HEK293 (cell line): ENCODE results near the gene OR4F15.
"Not testable (repeated sequence)": the region's sequence is repeated elsewhere in the genome, so short reads cannot be mapped to it uniquely, and the experiment has no call there.

Source experiments
- CTCF ChIA-PET: fragments of 350-600 bp; formaldehyde crosslinking; extraction: SDS; loops from one replicate; lab custom pipeline; 2021; ENCODE audit warnings: antibody characterized with exemption; lab: Yijun Ruan, JAX
- POLR2A ChIA-PET: fragments of 300-600 bp; formaldehyde crosslinking; extraction: SDS; loops from one replicate; lab custom pipeline; 2020; ENCODE audit warnings: antibody characterized with exemption, inconsistent platforms; lab: Yijun Ruan, JAX
- H3K27ac ChIP-seq: fragments of 200-500 bp; sonication (Bioruptor generic); 2 replicates; pipeline ENCODE4 v1.5.1; 2014; ENCODE audit warnings: low read depth, low read length, control low read depth, inconsistent platforms; ENCODE audit errors: extremely low read depth
- H3K36me3 ChIP-seq, 2 experiments: fragments of 200-500 bp in 1 of 2; sonication (Bioruptor generic) in 1 of 2; 1 replicate in 1 of 2; 2 replicates in 1 of 2; pipeline ENCODE4 v1.5.1; 2014 to 2017; ENCODE audit warnings: inconsistent platforms in 2 of 2, low read length in 2 of 2; ENCODE audit not compliant: control insufficient read depth in 2 of 2, insufficient read depth in 1 of 2
- H3K4me1 ChIP-seq: fragments of 200-500 bp; sonication (Bioruptor generic); 2 replicates; pipeline ENCODE4 v1.5.1; 2014; ENCODE audit warnings: mild to moderate bottlenecking, low read length, inconsistent platforms; ENCODE audit not compliant: control insufficient read depth, insufficient read depth
- H3K4me3 ChIP-seq: 2 replicates; pipeline ENCODE4 v1.5.1; 2011; ENCODE audit warnings: low read depth, mild to moderate bottlenecking, control low read depth, low read length, moderate library complexity
- H3K9me3 ChIP-seq: fragments of 200-500 bp; sonication (Bioruptor generic); 2 replicates; pipeline ENCODE4 v1.5.1; 2014; ENCODE audit warnings: low read depth, low read length, inconsistent platforms; ENCODE audit not compliant: control insufficient read depth, insufficient read depth
- CTCF ChIP-seq: fragments of 450-650 bp; formaldehyde crosslinking; IDR thresholded peaks from 2 replicates; pipeline ENCODE4 v1.5.1; 2016; ENCODE audit warnings: missing biosample characterization, missing genetic modification characterization
- MYNN ChIP-seq: fragments of 450-650 bp; formaldehyde crosslinking; IDR thresholded peaks from 2 replicates; pipeline ENCODE4 v1.5.1; 2016; ENCODE audit warnings: missing biosample characterization, missing genetic modification characterization, borderline replicate concordance
- PATZ1 ChIP-seq: fragments of 450-650 bp; formaldehyde crosslinking; IDR thresholded peaks from 2 replicates; pipeline ENCODE4 v1.5.1; 2016; ENCODE audit warnings: missing biosample characterization, missing genetic modification characterization
- TCF7L2 ChIP-seq: IDR thresholded peaks from 2 replicates; pipeline ENCODE4 v1.6.1; 2011; ENCODE audit warnings: low read depth, mild to moderate bottlenecking, inconsistent platforms, low read length, moderate library complexity, borderline replicate concordance
- ZBTB21 ChIP-seq: fragments of 450-650 bp; formaldehyde crosslinking; IDR thresholded peaks from 2 replicates; pipeline ENCODE4 v1.5.1; 2017; ENCODE audit warnings: missing biosample characterization, missing genetic modification characterization
- ZFP41 ChIP-seq: fragments of 450-650 bp; formaldehyde crosslinking; IDR thresholded peaks from 2 replicates; pipeline ENCODE4 v1.5.1; 2016; ENCODE audit warnings: missing biosample characterization, missing genetic modification characterization, borderline replicate concordance
- ZNF114 ChIP-seq: fragments of 450-650 bp; formaldehyde crosslinking; IDR thresholded peaks from 2 replicates; pipeline ENCODE4 v1.5.0; 2017; ENCODE audit warnings: missing biosample characterization, missing genetic modification characterization
- ZNF121 ChIP-seq: fragments of 450-650 bp; formaldehyde crosslinking; IDR thresholded peaks from 2 replicates; pipeline ENCODE4 v1.5.1; 2016; ENCODE audit warnings: missing biosample characterization, missing genetic modification characterization
- ZNF561 ChIP-seq: fragments of 450-650 bp; IDR thresholded peaks from 2 replicates; pipeline ENCODE4 v1.5.1; 2018; ENCODE audit warnings: missing biosample characterization, missing genetic modification characterization, borderline replicate concordance
- ZNF623 ChIP-seq: fragments of 450-650 bp; formaldehyde crosslinking; IDR thresholded peaks from 2 replicates; pipeline ENCODE4 v1.5.1; 2016; ENCODE audit warnings: missing biosample characterization, missing genetic modification characterization
- ZNF624 ChIP-seq: fragments of 450-650 bp; formaldehyde crosslinking; IDR thresholded peaks from 2 replicates; pipeline ENCODE4 v1.5.1; 2017; ENCODE audit warnings: missing biosample characterization, missing genetic modification characterization
- TF ChIP-seq, protein P1 (sequence below): fragments of 450-650 bp; formaldehyde crosslinking; IDR thresholded peaks from 2 replicates; pipeline ENCODE4 v1.5.1; 2016; ENCODE audit warnings: missing biosample characterization, missing genetic modification characterization
- TF ChIP-seq, protein P2 (sequence below): fragments of 450-650 bp; formaldehyde crosslinking; IDR thresholded peaks from 2 replicates; pipeline ENCODE4 v1.5.1; 2016; ENCODE audit warnings: missing biosample characterization, missing genetic modification characterization

Gene OR4F15

DNA sequence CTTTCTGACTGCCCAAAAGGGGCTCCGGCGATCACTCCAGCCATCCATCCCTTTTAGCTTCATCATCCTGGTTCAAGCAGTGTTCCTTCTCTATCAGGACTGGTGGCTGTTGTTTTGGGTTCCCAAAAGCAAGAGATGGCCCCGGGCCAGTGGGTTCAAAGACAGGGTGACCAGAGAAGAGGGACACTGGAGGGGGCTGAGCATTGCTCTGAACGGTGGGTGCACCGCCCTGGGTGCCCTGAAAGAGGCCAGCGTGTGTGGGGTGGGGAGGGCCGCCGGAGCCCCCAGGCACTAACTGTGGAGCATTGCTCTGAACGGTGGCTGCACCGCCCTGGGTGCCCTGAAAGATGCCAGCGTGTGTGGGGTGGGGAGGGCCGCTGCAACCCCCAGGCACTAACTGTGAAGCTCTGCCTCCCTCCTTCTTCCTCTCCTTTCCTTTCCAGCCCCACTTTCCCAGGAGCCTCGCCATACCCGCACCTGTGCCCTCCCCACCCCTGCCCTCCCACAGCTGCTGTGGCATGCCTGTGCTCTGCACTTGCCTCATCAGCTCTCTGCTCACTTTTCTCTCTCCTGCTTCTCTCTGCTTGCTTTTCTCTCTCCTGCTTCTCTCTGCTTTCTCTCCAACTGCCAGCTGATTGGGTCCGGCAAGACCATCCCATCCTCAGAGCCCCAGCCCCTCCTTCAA lies 46.1 kb upstream of the OR4F15 start:
- CTCF ChIA-PET: interaction anchor here (0.6 to 4.1 kb wide), 6 partner anchors 59 to 714 kb away, joined by 3 to 22 read pairs (median 3); no protein-coding TSS in a partner anchor
- POLR2A ChIA-PET: no interaction called here
- Histone ChIP-seq H3K4me1 (no peaks in the 10 kb centered on the region), H3K27ac (no peak overlapping the region)
- TF ChIP-seq, protein P1, sequence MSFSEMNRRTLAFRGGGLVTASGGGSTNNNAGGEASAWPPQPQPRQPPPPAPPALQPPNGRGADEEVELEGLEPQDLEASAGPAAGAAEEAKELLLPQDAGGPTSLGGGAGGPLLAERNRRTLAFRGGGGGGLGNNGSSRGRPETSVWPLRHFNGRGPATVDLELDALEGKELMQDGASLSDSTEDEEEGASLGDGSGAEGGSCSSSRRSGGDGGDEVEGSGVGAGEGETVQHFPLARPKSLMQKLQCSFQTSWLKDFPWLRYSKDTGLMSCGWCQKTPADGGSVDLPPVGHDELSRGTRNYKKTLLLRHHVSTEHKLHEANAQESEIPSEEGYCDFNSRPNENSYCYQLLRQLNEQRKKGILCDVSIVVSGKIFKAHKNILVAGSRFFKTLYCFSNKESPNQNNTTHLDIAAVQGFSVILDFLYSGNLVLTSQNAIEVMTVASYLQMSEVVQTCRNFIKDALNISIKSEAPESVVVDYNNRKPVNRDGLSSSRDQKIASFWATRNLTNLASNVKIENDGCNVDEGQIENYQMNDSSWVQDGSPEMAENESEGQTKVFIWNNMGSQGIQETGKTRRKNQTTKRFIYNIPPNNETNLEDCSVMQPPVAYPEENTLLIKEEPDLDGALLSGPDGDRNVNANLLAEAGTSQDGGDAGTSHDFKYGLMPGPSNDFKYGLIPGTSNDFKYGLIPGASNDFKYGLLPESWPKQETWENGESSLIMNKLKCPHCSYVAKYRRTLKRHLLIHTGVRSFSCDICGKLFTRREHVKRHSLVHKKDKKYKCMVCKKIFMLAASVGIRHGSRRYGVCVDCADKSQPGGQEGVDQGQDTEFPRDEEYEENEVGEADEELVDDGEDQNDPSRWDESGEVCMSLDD (tag by site-specific recombination): no peak
- TF ChIP-seq PATZ1 (tag by site-specific recombination) (no peak), MYNN (tag by site-specific recombination) (no peak), ZNF561 (tag by site-specific recombination) (no peak), ZFP41 (no peak), TCF7L2 (no peak), ZBTB21 (tag by site-specific recombination) (no peak)
- TF ChIP-seq, protein P2, sequence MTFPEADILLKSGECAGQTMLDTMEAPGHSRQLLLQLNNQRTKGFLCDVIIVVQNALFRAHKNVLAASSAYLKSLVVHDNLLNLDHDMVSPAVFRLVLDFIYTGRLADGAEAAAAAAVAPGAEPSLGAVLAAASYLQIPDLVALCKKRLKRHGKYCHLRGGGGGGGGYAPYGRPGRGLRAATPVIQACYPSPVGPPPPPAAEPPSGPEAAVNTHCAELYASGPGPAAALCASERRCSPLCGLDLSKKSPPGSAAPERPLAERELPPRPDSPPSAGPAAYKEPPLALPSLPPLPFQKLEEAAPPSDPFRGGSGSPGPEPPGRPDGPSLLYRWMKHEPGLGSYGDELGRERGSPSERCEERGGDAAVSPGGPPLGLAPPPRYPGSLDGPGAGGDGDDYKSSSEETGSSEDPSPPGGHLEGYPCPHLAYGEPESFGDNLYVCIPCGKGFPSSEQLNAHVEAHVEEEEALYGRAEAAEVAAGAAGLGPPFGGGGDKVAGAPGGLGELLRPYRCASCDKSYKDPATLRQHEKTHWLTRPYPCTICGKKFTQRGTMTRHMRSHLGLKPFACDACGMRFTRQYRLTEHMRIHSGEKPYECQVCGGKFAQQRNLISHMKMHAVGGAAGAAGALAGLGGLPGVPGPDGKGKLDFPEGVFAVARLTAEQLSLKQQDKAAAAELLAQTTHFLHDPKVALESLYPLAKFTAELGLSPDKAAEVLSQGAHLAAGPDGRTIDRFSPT (tag by site-specific recombination): 0 out of 2 replicates have a peak, but pooled peaks have one; percentile 17
- TF ChIP-seq, all 188 proteins: peak for 1
- Histone ChIP-seq H3K36me3 (peaks cover 0 to 2% of the 10 kb centered on the region in 2 experiments; a peak in 2 of 3 replicates), H3K4me3 (no peak overlapping the region), H3K9me3 (peaks cover 3% of the 10 kb centered on the region)

- not testable (repeated sequence) for H3K4me1 ChIP-seq, H3K9me3 ChIP-seq
- H3K36me3 ChIP-seq: peaks cover 0 to 11% of the 10 kb centered on the region in 2 experiments; a peak in 2 of 3 replicates
- CTCF ChIA-PET: interaction anchor here (0.7 to 4.1 kb wide), 6 partner anchors 108 to 276 kb away, joined by 3 to 22 read pairs (median 4); no protein-coding TSS in a partner anchor
- peak; percentile 33; the same call in 1 of the 2 replicates for TF ChIP-seq CTCF (tag by site-specific recombination)
- TF ChIP-seq, all 188 proteins: peak for 1; not testable (repeated sequence) for 187
- H3K4me3 ChIP-seq, POLR2A ChIA-PET, H3K27ac ChIP-seq: not testable (repeated sequence)
These were observed 44.8 kb upstream of the OR4F15 start for GRCh38 chr15:101767083-101767640.

- Histone ChIP-seq H3K4me1 (no peaks in the 10 kb centered on the region), H3K36me3 (peaks cover 0 to 21% of the 10 kb centered on the region in 2 experiments; a peak in 2 of 3 replicates), H3K27ac (no peak overlapping the region), H3K9me3 (no peaks in the 10 kb centered on the region), H3K4me3 (no peak overlapping the region)
- no peak for TF ChIP-seq ZNF114
- TF ChIP-seq ZNF121: no peak
- no peak for TF ChIP-seq ZNF623 (tag by site-specific recombination)
- TF ChIP-seq ZNF624 (tag by site-specific recombination): no peak
- ChIA-PET POLR2A (interaction anchor here (2.4 kb wide), 1 partner anchor 286 kb away, joined by 45 read pairs; no protein-coding TSS in a partner anchor), CTCF (interaction anchor here (1.1 to 1.3 kb wide), 3 partner anchors 25 to 286 kb away, joined by 3 to 11 read pairs (median 4); no protein-coding TSS in a partner anchor)
These were observed 39.1 kb upstream of the OR4F15 start for GRCh38 chr15:101772921-101773320.
